H1 (cell line): ENCODE results near the gene ACACA. TPM values are rescaled to one million over a fixed set of nuclear protein-coding genes. Genes with fewer than 3 reads are reported as not detected.

Experiments
- CTCF ChIA-PET: fragments of 300-600 bp; sonication (Branson Sonifier 250); formaldehyde crosslinking; loops from one replicate; lab custom pipeline; 2021; ENCODE audit not compliant: partially characterized antibody; lab: Charles Lee
- POLR2A ChIA-PET: fragments of 300-600 bp; sonication (Branson Sonifier 250); formaldehyde crosslinking; loops from one replicate; lab custom pipeline; 2021; ENCODE audit warnings: inconsistent platforms; ENCODE audit not compliant: partially characterized antibody; lab: Charles Lee
- DNase-seq, 2 experiments: peaks; one replicate each; pipeline versions ENCODE4 v3.0.0 to v3.0.0-alpha.2; 2010 to 2022; ENCODE audit warnings: low spot score in 2 of 2, low read depth in 1 of 2, mixed read lengths in 1 of 2
- FAIRE-seq: peaks from 2 replicates; lab custom pipeline; 2011; peaks lifted over from hg19 to GRCh38; lab: Jason Lieb, UNC
- H2AFZ ChIP-seq: 2 replicates; pipeline ENCODE4 v1.8.1; 2012; ENCODE audit warnings: low read length, inconsistent platforms
- H2AK5ac ChIP-seq: 2 replicates; pipeline ENCODE4 v1.6.1; 2013; ENCODE audit warnings: low read depth, low read length
- H2BK120ac ChIP-seq: replicated peaks from 2 replicates; pipeline ENCODE3; 2013; ENCODE audit warnings: low read depth, low read length, inconsistent platforms
- H2BK12ac ChIP-seq: 2 replicates; pipeline ENCODE4 v1.6.1; 2013; ENCODE audit warnings: low read depth, low read length
- H2BK15ac ChIP-seq: 2 replicates; pipeline ENCODE4 v1.6.1; 2013; ENCODE audit warnings: low read length
- H2BK20ac ChIP-seq: 2 replicates; pipeline ENCODE4 v1.6.1; 2013; ENCODE audit warnings: low read length
- H2BK5ac ChIP-seq: 2 replicates; pipeline ENCODE4 v1.6.1; 2013; ENCODE audit warnings: low read depth, low read length
- H3K14ac ChIP-seq: 2 replicates; pipeline ENCODE4 v1.6.1; 2013; ENCODE audit warnings: inconsistent platforms; ENCODE audit not compliant: insufficient read length
- H3K18ac ChIP-seq: 2 replicates; pipeline ENCODE4 v1.6.1; 2013; ENCODE audit warnings: low read length; ENCODE audit errors: extremely low read depth
- H3K23ac ChIP-seq: 2 replicates; pipeline ENCODE4 v1.6.1; 2013; ENCODE audit warnings: inconsistent platforms; ENCODE audit not compliant: insufficient read length
- H3K23me2 ChIP-seq: 2 replicates; pipeline ENCODE4 v1.6.1; 2013; ENCODE audit warnings: low read depth, low read length
- H3K27ac ChIP-seq: 2 replicates; pipeline ENCODE4 v1.6.1; 2011; ENCODE audit warnings: low read depth, low read length, inconsistent platforms
- H3K27me3 ChIP-seq, 4 experiments: replicated peaks in 1 of 4; 1 replicate in 1 of 4; 2 replicates in 3 of 4; pipeline versions ENCODE4 v1.6.1 to v1.8.1; 2011 to 2013; ENCODE audit warnings: low read length in 3 of 4, mild to moderate bottlenecking in 3 of 4, inconsistent platforms in 2 of 4, mixed read lengths in 2 of 4, moderate library complexity in 1 of 4; ENCODE audit not compliant: control insufficient read depth in 3 of 4, insufficient read depth in 3 of 4; ENCODE audit errors: extremely low read depth in 1 of 4
- H3K36me3 ChIP-seq, 4 experiments: 2 replicates each; pipeline versions ENCODE4 v1.6.1 to v1.8.1; 2011 to 2013; ENCODE audit warnings: mild to moderate bottlenecking in 4 of 4, low read length in 3 of 4, moderate library complexity in 2 of 4, control low read depth in 1 of 4, inconsistent platforms in 1 of 4; ENCODE audit not compliant: insufficient read depth in 4 of 4, control insufficient read depth in 2 of 4
- H3K4ac ChIP-seq: replicated peaks from 2 replicates; pipeline ENCODE3; 2013; ENCODE audit warnings: low read length, low read depth, mixed read lengths, inconsistent platforms; ENCODE audit not compliant: insufficient read length
- H3K4me1 ChIP-seq, 4 experiments: replicated peaks in 1 of 4; 1 replicate in 1 of 4; 2 replicates in 3 of 4; pipeline versions ENCODE4 v1.6.1 to v1.8.1; 2011 to 2013; ENCODE audit warnings: low read length in 3 of 4, inconsistent platforms in 2 of 4, mixed read lengths in 1 of 4; ENCODE audit not compliant: insufficient read depth in 4 of 4, control insufficient read depth in 3 of 4
- H3K4me2 ChIP-seq, 2 experiments: 2 replicates each; pipeline versions ENCODE4 v1.6.1 to v1.8.1; 2011 to 2013; ENCODE audit warnings: low read depth in 2 of 2, low read length in 2 of 2, control low read depth in 1 of 2, inconsistent platforms in 1 of 2, mild to moderate bottlenecking in 1 of 2; ENCODE audit not compliant: insufficient read depth in 1 of 2
- H3K4me3 ChIP-seq, 4 experiments: fragments of 200-600, 300-600 bp in 1 of 4; sonication (generic), shearing (Covaris generic), sonication (Bioruptor Twin) in 1 of 4; 2 replicates each; pipeline versions ENCODE4 v1.5.1 to v1.8.1; 2011 to 2016; ENCODE audit warnings: low read length in 4 of 4, low read depth in 3 of 4, control low read depth in 2 of 4, inconsistent platforms in 2 of 4, mild to moderate bottlenecking in 2 of 4, mixed read lengths in 1 of 4, moderate library complexity in 1 of 4; ENCODE audit not compliant: insufficient read depth in 2 of 4; ENCODE audit errors: extremely low read depth in 1 of 4
- H3K56ac ChIP-seq: replicated peaks from 2 replicates; pipeline ENCODE3; 2013; ENCODE audit warnings: low read depth, mild to moderate bottlenecking, mixed read lengths, low read length, inconsistent platforms; ENCODE audit not compliant: insufficient read length
- H3K79me1 ChIP-seq: 2 replicates; pipeline ENCODE4 v1.6.1; 2013; ENCODE audit warnings: low read depth, low read length, control low read depth
- H3K79me2 ChIP-seq, 2 experiments: 2 replicates each; pipeline versions ENCODE4 v1.6.1 to v1.8.1; 2012 to 2013; ENCODE audit warnings: low read length in 2 of 2, mild to moderate bottlenecking in 2 of 2, inconsistent platforms in 1 of 2; ENCODE audit not compliant: insufficient read depth in 2 of 2, control insufficient read depth in 1 of 2
- H3K9ac ChIP-seq, 4 experiments: replicated peaks in 1 of 4; 1 replicate in 1 of 4; 2 replicates in 3 of 4; pipeline versions ENCODE4 v1.6.1 to v1.8.1; 2011 to 2013; ENCODE audit warnings: low read depth in 3 of 4, low read length in 3 of 4, control low read depth in 2 of 4, mild to moderate bottlenecking in 2 of 4, moderate library complexity in 2 of 4, inconsistent platforms in 1 of 4; ENCODE audit errors: extremely low read depth in 1 of 4
- H3K9me3 ChIP-seq, 2 experiments: 2 replicates each; pipeline versions ENCODE4 v1.6.1 to v1.8.1; 2012 to 2013; ENCODE audit warnings: mild to moderate bottlenecking in 2 of 2, moderate library complexity in 2 of 2, control low read depth in 1 of 2, inconsistent platforms in 1 of 2, low read depth in 1 of 2, low read length in 1 of 2, mixed read lengths in 1 of 2; ENCODE audit not compliant: insufficient read depth in 2 of 2
- H4K20me1 ChIP-seq, 2 experiments: replicated peaks in 1 of 2; 2 replicates each; pipeline versions ENCODE3 to v1.8.1; 2011 to 2013; ENCODE audit warnings: inconsistent platforms in 2 of 2, low read length in 2 of 2, mild to moderate bottlenecking in 1 of 2; ENCODE audit not compliant: insufficient read depth in 2 of 2, control insufficient read depth in 1 of 2
- H4K5ac ChIP-seq: 2 replicates; pipeline ENCODE4 v1.6.1; 2013; ENCODE audit warnings: low read length, low read depth, mixed read lengths, inconsistent platforms; ENCODE audit not compliant: insufficient read length
- H4K8ac ChIP-seq: 2 replicates; pipeline ENCODE4 v1.8.0; 2013; ENCODE audit warnings: mild to moderate bottlenecking, moderate library complexity, low read length, inconsistent platforms; ENCODE audit not compliant: insufficient read depth; ENCODE audit errors: extremely low read depth
- H4K91ac ChIP-seq: replicated peaks from 2 replicates; pipeline ENCODE3; 2013; ENCODE audit warnings: low read length, mixed read lengths, inconsistent platforms; ENCODE audit not compliant: insufficient read length
- BRCA1 ChIP-seq: IDR thresholded peaks from 2 replicates; pipeline ENCODE4 v1.6.1; 2012; ENCODE audit warnings: low read depth, low read length, improper control_type of control experiment
- CBX8 ChIP-seq: fragments of 300-800, 300-1000 bp; sonication (generic); IDR thresholded peaks from 2 replicates; pipeline ENCODE4 v1.7.1; 2016; ENCODE audit warnings: low read depth, low read length, borderline replicate concordance
- SIRT6 ChIP-seq: IDR thresholded peaks from one replicate; pipeline ENCODE4 v1.7.1; 2012; ENCODE audit warnings: low read length, inconsistent platforms
- WGBS, 2 experiments: shearing (Covaris generic) in 1 of 2; methylation state at CpG; one replicate each; pipeline versions ENCODE4 v1.1.6 to v1.1.7; 2013 to 2015; ENCODE audit warnings: low lambda C conversion rate in 2 of 2, mixed read lengths in 2 of 2, inconsistent platforms in 1 of 2, low coverage in 1 of 2, missing lambda C conversion rate in 1 of 2; ENCODE audit not compliant: insufficient replicate concordance in 2 of 2, insufficient coverage in 1 of 2, insufficient read length in 1 of 2; ENCODE audit errors: extremely low coverage in 1 of 2, missing lambda C conversion rate in 1 of 2; 5-methylcytosine and 5-hydroxymethylcytosine counted together
- polyA plus RNA-seq, 7 experiments: library from polyadenylated mRNA; depleted of rRNA in 3 of 7; stranded (reverse) in 5 of 7; unstranded in 2 of 7; fragments of >200 nt in 5 of 7; fragments of 200-250 nt in 2 of 7; gene quantifications; 1 replicate in 5 of 7; 2 replicates in 1 of 7; 4 replicates in 1 of 7; pipeline versions ENCODE4 v1.2.1 to v1.2.3, GENCODE V29; 2011 to 2013; ENCODE audit warnings: missing spikeins in 2 of 7, mixed read lengths in 2 of 7
- total RNA-seq: library from RNA; stranded (reverse); fragmentation: NEBNext Ultra II Directional; extraction: Animal tissue kit (Norgen Biotek cat#: 25700); gene quantifications from 2 replicates; pipeline ENCODE4 v1.2.1, GENCODE V29; 2021

Gene ACACA
- total and polyA plus RNA-seq, 2 of the 8 experiments (the other 6 are each of a cell fraction or from before 2014, with no cell fraction given): 74.0 to 160 TPM

- no peaks in the 10 kb centered on the region for H3K27me3 ChIP-seq
- POLR2A ChIA-PET: interaction anchor here (1.1 to 2.1 kb wide), 4 partner anchors 10 to 122 kb away, joined by 3 to 7 read pairs (median 4); partner anchors contain the start of gene C17orf78
These were observed 120.2 kb downstream of the ACACA start for GRCh38 chr17:37286430-37286829.

More at GRCh38 chr17:37286430-37286829, 120.2 kb downstream of the ACACA start:
- H3K4ac ChIP-seq: no peak overlapping the region
- H2BK120ac ChIP-seq: no peak overlapping the region
- no peaks in the 10 kb centered on the region for H3K23me2 ChIP-seq
- H3K4me1 ChIP-seq: 0 out of 7 replicates have a peak, but pooled peaks cover 0 to 3% (median 0%) of the 10 kb centered on the region in 4 experiments
- WGBS, 2 experiments: 95% methylated on average over 1 of the region's 1 CpG; no CpG with 5 or more reads in 1 of the 2 experiments
- H2BK12ac ChIP-seq: no peak overlapping the region
- H2BK15ac ChIP-seq: no peak overlapping the region
- H2AFZ ChIP-seq: no peak overlapping the region
- H3K4me2 ChIP-seq: no peak overlapping the region
- no peak overlapping the region for H2BK20ac ChIP-seq
- H2BK5ac ChIP-seq: peak overlapping the region; percentile 3; the same call in 1 of the 2 replicates
- H3K18ac ChIP-seq: no peak overlapping the region
- no peak overlapping the region for H4K5ac ChIP-seq
- no peak overlapping the region for H3K56ac ChIP-seq
- H3K23ac ChIP-seq: no peak overlapping the region
- no peak for DNase-seq
- no peak overlapping the region for H2AK5ac ChIP-seq
- H3K4me3 ChIP-seq: no peak overlapping the region
- peaks cover 0 to 5% of the 10 kb centered on the region in 2 experiments for H4K20me1 ChIP-seq
- H4K91ac ChIP-seq: no peak overlapping the region
- no peak overlapping the region for H3K9ac ChIP-seq
- H3K27ac ChIP-seq: 0 out of 2 replicates have a peak overlapping the region, but pooled peaks have one; percentile 33
- TF ChIP-seq BRCA1: no peak
- TF ChIP-seq CBX8: no peak
- no peak for TF ChIP-seq SIRT6
- peaks cover 0 to 21% (median 5%) of the 10 kb centered on the region in 4 experiments; a peak in 4 of 8 replicates for H3K36me3 ChIP-seq
- peaks cover 0 to 30% of the 10 kb centered on the region in 2 experiments; a peak in 2 of 4 replicates for H3K79me2 ChIP-seq
- H3K9me3 ChIP-seq: no peaks in the 10 kb centered on the region
- no peak overlapping the region for H4K8ac ChIP-seq
- no peak overlapping the region for H3K14ac ChIP-seq
- peaks cover 3% of the 10 kb centered on the region; the same call in 1 of the 2 replicates for H3K79me1 ChIP-seq
- no peak for FAIRE-seq
- CTCF ChIA-PET: interaction anchor here (1.0 to 1.7 kb wide), 7 partner anchors 13 to 105 kb away, joined by 3 to 7 read pairs (median 3); no protein-coding TSS in a partner anchor
